Activated B cell treated with CpG ODN at 0.5 μM for 24 hours (primary cell): ENCODE results near the gene FIBIN. TPM values are rescaled to one million over a fixed set of nuclear protein-coding genes. Genes with fewer than 3 reads are reported as not detected.
"Not testable (repeated sequence)": the region's sequence is repeated elsewhere in the genome, so short reads cannot be mapped to it uniquely, and the experiment has no call there.

Experiments used
- ATAC-seq: fragments of 200-7000 bp; cut with Tn5 transposase; one replicate; pipeline ENCODE4 v1.10.0; 2021; ENCODE audit warnings: low read depth, mild to moderate bottlenecking, moderate library complexity
- CTCF ChIA-PET: fragments of 350-600 bp; sonication (Branson Sonifier 250); formaldehyde crosslinking; loops from one replicate; lab custom pipeline; 2021; ENCODE audit warnings: antibody characterized with exemption; lab: Charles Lee
- POLR2A ChIA-PET: fragments of 350-600 bp; sonication (Branson Sonifier 250); formaldehyde crosslinking; loops from one replicate; lab custom pipeline; 2021; ENCODE audit warnings: antibody characterized with exemption; lab: Charles Lee
- DNase-seq: peaks from one replicate; pipeline ENCODE4 v3.0.0; 2022
- H3K27ac Mint-ChIP-seq: one replicate; pipeline ENCODE4 v1.8.0; 2020; ENCODE audit warnings: mixed read lengths
- H3K27me3 Mint-ChIP-seq: one replicate; pipeline ENCODE4 v1.8.0; 2021; ENCODE audit warnings: mixed read lengths
- H3K36me3 Mint-ChIP-seq: one replicate; pipeline ENCODE4 v1.8.0; 2021; ENCODE audit warnings: low read depth, mixed read lengths
- H3K4me1 Mint-ChIP-seq: one replicate; pipeline ENCODE4 v1.8.0; 2021; ENCODE audit warnings: mixed read lengths
- H3K4me3 Mint-ChIP-seq: one replicate; pipeline ENCODE4 v1.8.0; 2020; ENCODE audit warnings: mild to moderate bottlenecking, mixed read lengths
- H3K9me3 Mint-ChIP-seq: one replicate; pipeline ENCODE4 v1.8.0; 2020; ENCODE audit warnings: mixed read lengths
- intact Hi-C: fragments of 100-400 bp; cut with micrococcal nuclease; formaldehyde crosslinking; loops from one replicate; pipeline ENCODE4 v1.15.1; 2024
- total RNA-seq: library from RNA; stranded (reverse); gene quantifications from 2 replicates; pipeline ENCODE4 v1.2.3, GENCODE V29; 2022
- TF ChIP-seq, protein P1 (sequence below): fragments of 200-600 bp; IDR thresholded peaks from one replicate; pipeline ENCODE4 v1.8.0; 2022; ENCODE audit warnings: antibody characterized with exemption, mild to moderate bottlenecking

FIBIN gene
- total RNA-seq, 1 donor from 2014 or later = not detected

DNA sequence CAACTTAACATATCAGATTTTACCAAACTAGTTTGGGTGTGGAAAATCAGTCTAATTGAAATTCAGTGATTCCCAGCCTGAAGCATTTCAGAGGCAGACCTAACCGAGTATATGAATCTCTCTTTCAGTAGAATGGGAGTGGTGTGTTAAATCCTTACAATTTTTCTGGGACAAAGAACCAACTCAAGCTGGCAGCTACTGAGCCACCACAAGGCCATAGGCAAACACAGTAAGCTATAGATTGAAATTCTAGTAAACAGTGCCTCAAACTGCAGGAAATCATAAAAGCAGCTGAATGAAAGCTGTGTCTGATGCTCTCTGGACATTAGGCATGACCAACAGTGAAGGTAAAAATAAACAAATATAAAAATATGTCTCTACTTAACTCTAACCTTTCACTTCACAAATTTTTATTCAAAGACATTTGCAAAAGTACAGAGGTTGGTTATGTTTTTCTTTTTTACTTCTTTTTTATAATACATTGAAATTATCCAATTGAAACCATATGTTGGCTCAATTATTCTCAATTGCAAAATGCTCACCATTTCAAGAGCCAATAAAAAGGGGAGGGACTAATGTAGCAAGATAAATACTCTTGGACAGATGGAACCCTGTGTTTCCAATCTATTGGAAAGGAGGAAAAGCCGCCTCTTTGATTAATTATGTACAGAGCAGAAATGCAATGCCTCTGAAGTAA lies 35.8 kb upstream of the FIBIN start:
- POLR2A ChIA-PET = no interaction called here

DNA sequence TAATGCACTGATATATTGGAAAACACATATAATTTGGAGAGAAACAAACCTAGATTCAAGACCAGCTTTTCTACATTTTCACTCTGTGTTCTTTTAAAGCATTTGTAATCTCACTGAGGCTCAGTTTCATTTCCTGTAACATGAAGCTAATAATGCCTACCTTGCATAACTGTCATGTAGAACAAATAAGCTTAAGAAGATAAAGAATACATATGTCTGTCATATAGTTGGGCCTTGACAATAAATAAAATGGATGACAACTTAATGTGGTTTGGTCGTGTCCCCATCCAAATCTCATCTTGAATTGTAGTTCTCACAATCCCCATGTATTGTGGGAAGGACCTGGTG lies 35.2 kb upstream of the FIBIN start:
- H3K9me3 Mint-ChIP-seq = no peaks in the 10 kb centered on the region
- no peak overlapping the region for H3K27ac Mint-ChIP-seq
- no peak overlapping the region for H3K4me3 Mint-ChIP-seq
- TF ChIP-seq, protein P1, sequence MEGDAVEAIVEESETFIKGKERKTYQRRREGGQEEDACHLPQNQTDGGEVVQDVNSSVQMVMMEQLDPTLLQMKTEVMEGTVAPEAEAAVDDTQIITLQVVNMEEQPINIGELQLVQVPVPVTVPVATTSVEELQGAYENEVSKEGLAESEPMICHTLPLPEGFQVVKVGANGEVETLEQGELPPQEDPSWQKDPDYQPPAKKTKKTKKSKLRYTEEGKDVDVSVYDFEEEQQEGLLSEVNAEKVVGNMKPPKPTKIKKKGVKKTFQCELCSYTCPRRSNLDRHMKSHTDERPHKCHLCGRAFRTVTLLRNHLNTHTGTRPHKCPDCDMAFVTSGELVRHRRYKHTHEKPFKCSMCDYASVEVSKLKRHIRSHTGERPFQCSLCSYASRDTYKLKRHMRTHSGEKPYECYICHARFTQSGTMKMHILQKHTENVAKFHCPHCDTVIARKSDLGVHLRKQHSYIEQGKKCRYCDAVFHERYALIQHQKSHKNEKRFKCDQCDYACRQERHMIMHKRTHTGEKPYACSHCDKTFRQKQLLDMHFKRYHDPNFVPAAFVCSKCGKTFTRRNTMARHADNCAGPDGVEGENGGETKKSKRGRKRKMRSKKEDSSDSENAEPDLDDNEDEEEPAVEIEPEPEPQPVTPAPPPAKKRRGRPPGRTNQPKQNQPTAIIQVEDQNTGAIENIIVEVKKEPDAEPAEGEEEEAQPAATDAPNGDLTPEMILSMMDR = no peak
- intact Hi-C loops = no loop called here
- no peaks in the 10 kb centered on the region for H3K36me3 Mint-ChIP-seq
- DNase-seq (no peak), ATAC-seq (no peak)
- CTCF ChIA-PET = no interaction called here
- POLR2A ChIA-PET = no interaction called here
- H3K27me3 Mint-ChIP-seq = no peaks in the 10 kb centered on the region
- no peaks in the 10 kb centered on the region for H3K4me1 Mint-ChIP-seq

More for the DNA sequence above, 35.8 kb upstream of the FIBIN start:
- Mint-ChIP-seq H3K4me1 (no peaks in the 10 kb centered on the region), H3K27me3 (no peaks in the 10 kb centered on the region), H3K9me3 (no peaks in the 10 kb centered on the region), H3K4me3 (no peak overlapping the region), H3K27ac (no peak overlapping the region), H3K36me3 (no peaks in the 10 kb centered on the region)
- CTCF ChIA-PET = no interaction called here
- intact Hi-C loops = no loop called here
- DNase-seq = no peak
- TF ChIP-seq, protein P1 = no peak
- ATAC-seq = no peak

DNA sequence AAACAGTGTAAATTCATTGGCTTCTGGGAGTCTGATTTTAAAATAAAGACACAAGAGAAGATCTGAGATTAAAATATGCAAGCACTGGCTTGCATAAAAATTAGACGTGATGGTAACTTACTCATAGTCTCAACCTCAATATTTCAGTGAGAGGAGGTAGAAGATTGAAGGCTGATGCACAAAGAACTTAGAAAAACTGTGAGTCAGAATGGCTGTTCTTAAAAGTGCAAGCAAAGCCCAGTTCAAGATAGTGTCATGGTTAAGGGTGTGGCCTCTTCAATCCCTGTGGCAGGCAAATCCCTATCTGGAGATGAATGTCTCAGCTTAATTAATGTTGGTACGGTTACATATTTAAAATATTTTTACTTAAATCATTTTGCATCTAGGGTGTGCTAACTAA lies 33.6 kb upstream of the FIBIN start:
- TF ChIP-seq, protein P1 = no peak
- H3K27me3 Mint-ChIP-seq = no peaks in the 10 kb centered on the region
- no peaks in the 10 kb centered on the region for H3K9me3 Mint-ChIP-seq
- CTCF ChIA-PET = no interaction called here
- H3K36me3 Mint-ChIP-seq = no peaks in the 10 kb centered on the region
- POLR2A ChIA-PET = no interaction called here
- no peaks in the 10 kb centered on the region for H3K4me1 Mint-ChIP-seq
- no peak overlapping the region for H3K4me3 Mint-ChIP-seq
- intact Hi-C loops = no loop called here
- H3K27ac Mint-ChIP-seq = no peak overlapping the region
- DNase-seq (no peak), ATAC-seq (no peak)

DNA sequence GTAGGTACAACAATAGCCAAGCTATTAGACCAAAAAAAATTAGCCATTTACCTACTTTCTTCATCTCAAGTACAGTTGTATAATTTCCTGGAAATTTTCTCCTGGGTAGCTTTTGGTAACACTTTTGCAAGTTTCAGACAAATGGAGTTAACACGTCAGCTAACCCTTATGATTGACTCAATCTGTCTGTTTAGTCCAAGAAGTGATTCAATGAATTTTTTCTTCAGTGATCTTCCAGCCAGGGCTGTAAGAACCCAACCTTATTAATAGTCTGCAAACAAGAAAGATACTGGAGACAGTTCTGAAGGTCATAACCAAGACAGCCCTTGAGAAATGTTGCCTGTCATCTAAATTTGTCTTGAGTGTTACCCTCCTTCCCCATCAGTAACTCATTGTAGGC lies 30.1 kb upstream of the FIBIN start:
- no peaks in the 10 kb centered on the region for H3K9me3 Mint-ChIP-seq
- no peak overlapping the region for H3K27ac Mint-ChIP-seq
- H3K27me3 Mint-ChIP-seq = no peaks in the 10 kb centered on the region
- DNase-seq = no peak
- TF ChIP-seq, protein P1 = no peak
- no peaks in the 10 kb centered on the region for H3K36me3 Mint-ChIP-seq
- no peak overlapping the region for H3K4me3 Mint-ChIP-seq
- intact Hi-C loops = no loop called here
- ChIA-PET CTCF (no interaction called here), POLR2A (no interaction called here)
- no peaks in the 10 kb centered on the region for H3K4me1 Mint-ChIP-seq
- ATAC-seq = no peak

DNA sequence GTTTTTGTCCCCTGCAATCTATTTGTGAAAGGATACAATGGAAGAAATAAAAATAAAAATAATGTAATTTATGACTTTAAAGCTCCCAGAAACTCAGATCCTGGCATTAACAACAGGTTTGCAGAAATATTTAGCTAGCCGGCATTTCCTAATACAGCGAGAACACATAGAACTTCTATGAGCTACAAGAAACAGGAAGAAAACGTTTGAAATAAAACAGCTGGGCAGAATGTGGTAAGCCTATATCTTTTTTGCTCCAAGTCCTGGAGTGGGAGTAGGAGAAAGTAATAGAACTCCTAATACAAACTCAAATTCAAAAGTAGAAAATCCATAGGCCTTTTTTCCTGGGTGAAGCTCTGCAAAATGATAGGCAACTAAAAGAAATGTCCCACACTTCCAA lies 29.6 kb upstream of the FIBIN start:
- CTCF ChIA-PET = no interaction called here

DNA sequence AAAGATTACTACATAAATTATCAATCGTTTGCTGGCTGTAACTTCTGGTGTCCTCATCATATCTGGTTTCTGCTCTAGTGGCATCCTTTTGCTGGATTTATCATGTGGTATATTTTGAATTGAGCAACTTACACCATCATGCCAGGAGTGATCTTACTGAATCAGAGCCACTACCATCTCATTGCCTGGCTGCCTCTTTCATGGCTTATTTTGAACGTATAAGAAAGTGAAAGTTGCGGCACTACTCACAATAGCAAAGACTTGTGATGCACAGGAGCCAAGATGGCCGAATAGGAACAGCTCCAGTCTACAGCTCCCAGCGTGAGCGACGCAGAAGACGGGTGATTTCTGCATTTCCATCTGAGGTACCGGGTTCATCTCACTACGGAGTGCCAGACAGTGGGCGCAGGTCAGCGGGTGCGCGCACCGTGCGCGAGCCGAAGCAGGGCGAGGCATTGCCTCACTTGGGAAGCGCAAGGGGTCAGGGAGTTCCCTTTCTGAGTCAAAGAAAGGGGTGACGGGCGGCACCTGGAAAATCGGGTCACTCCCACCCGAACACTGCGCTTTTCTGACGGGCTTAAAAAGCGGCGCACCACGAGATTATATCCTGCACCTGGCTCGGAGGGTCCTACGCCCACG lies 28.9 kb upstream of the FIBIN start:
- H3K9me3 Mint-ChIP-seq, POLR2A ChIA-PET, H3K27me3 Mint-ChIP-seq, H3K27ac Mint-ChIP-seq, DNase-seq, H3K4me3 Mint-ChIP-seq, H3K4me1 Mint-ChIP-seq, ATAC-seq, intact Hi-C loops, H3K36me3 Mint-ChIP-seq, CTCF ChIA-PET: not testable (repeated sequence)

More for the DNA sequence above, 29.6 kb upstream of the FIBIN start:
- no peaks in the 10 kb centered on the region for H3K4me1 Mint-ChIP-seq
- POLR2A ChIA-PET = no interaction called here
- no peaks in the 10 kb centered on the region for H3K9me3 Mint-ChIP-seq
- H3K36me3 Mint-ChIP-seq = no peaks in the 10 kb centered on the region
- intact Hi-C loops = no loop called here
- TF ChIP-seq, protein P1 = no peak
- H3K27me3 Mint-ChIP-seq = no peaks in the 10 kb centered on the region
- H3K27ac Mint-ChIP-seq = no peak overlapping the region
- no peak overlapping the region for H3K4me3 Mint-ChIP-seq
- ATAC-seq = no peak
- no peak for DNase-seq
